IPS-11a (cell line): ENCODE data around the gene VNN1.

Source experiments
- H3K4me3 ChIP-seq: one replicate; pipeline ENCODE4 v1.5.1; 2013; ENCODE audit warnings: low read depth, low read length, control low read depth

The VNN1 gene

GRCh38 chr6:132713352-132714134 lies at the start of gene VNN1:
Gene VNN1 (minus strand): TSS chr6:132714055. CDS start chr6:132714035, 20 bp downstream.
- H3K4me3 ChIP-seq = no peak within 1 kb of the TSS

GRCh38 chr6:132763269-132763668 lies 49.4 kb upstream of the VNN1 start:
- no peak overlapping the region for H3K4me3 ChIP-seq

GRCh38 chr6:132760256-132760655 lies 46.4 kb upstream of the VNN1 start:
- H3K4me3 ChIP-seq = no peak overlapping the region

GRCh38 chr6:132758689-132759088 lies 44.8 kb upstream of the VNN1 start:
- H3K4me3 ChIP-seq = no peak overlapping the region

DNA sequence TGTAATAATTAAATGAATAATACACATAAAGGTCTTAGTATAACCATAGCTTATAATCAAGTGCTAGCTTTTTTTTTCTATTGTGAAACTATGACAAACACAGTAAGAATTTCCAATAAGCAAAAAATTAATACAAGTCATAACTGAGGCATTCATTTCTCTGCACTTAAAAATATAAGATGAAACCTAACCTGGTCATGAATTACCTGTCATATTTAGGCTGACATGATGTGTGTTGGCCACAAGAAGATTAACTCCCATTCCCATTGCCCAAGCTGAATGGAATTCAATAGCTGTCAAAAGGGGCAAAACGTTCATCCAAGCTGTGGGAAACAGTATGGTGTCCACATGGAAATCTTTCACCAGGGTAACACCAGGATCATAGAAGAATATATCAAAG lies 38.4 kb upstream of the VNN1 start:
- H3K4me3 ChIP-seq = no peak overlapping the region

- no peak overlapping the region for H3K4me3 ChIP-seq
Observed at GRCh38 chr6:132751828-132752227, 38.0 kb upstream of the VNN1 start.

GRCh38 chr6:132751306-132751705 lies 37.5 kb upstream of the VNN1 start:
- H3K4me3 ChIP-seq = no peak overlapping the region

DNA sequence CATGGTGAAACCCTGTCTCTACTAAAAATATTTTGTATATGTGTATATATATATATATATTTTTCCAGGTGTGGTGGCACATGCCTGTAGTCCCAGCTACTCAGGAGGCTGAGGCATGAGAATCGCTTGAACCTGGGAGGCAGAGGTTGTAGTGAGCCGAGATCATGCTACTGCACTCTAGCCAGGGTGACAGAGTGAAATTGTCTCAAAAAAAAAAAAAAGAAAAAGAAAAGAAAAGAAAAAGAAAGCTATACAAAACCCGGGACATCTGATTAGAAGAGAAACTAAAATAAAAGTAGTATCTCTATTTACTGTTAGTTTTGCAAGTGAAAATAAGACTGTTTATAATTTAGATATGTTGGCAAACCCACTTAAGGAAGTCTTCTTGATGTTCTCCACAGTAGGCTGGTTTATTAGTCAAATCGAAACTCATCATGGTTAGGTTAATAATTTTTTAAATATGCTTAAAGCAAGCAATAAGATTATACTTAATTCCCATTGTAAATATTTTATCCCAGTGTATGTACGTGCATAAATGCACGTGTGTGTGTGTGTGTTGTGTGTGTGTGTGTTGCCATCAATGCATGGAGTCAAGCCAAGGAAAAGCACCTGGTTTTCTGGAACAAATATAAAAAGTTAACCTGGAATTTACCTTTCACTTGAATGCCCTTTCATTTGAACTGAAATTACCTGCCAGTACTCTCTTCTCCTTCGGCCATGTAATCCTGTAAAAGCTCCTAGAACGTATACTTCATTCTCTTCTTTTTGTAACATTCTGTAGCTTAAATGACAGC lies 36.8 kb upstream of the VNN1 start:
- H3K4me3 ChIP-seq = no peak overlapping the region

- no peak overlapping the region for H3K4me3 ChIP-seq
Observed at GRCh38 chr6:132749111-132749510, 35.3 kb upstream of the VNN1 start.

DNA sequence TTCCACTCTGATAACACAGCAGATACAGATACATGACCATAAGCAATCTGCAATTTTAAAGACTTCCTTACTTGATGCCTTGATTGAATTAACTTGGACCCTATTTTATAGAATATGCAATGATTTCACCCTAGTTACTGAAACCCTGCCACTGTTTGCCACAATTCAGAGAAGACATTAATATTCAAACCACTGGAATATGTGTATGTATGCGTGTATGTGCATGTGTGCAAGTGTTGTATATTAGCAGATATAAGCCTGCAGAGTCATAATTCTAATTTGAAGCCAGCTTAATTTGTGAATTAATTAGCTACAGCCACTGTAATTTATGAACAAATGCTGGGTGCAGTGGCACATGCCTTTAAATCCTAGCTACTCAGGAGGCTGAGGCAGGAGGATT lies 34.6 kb upstream of the VNN1 start:
- H3K4me3 ChIP-seq = no peak overlapping the region

GRCh38 chr6:132746048-132746447 lies 32.2 kb upstream of the VNN1 start:
- no peak overlapping the region for H3K4me3 ChIP-seq

- H3K4me3 ChIP-seq = no peak overlapping the region
Observed at GRCh38 chr6:132742495-132742894, 28.6 kb upstream of the VNN1 start.

- H3K4me3 ChIP-seq = no peak overlapping the region
Observed at GRCh38 chr6:132741281-132741680, 27.4 kb upstream of the VNN1 start.

- H3K4me3 ChIP-seq = no peak overlapping the region
Observed at GRCh38 chr6:132736239-132736638, 22.4 kb upstream of the VNN1 start.

- no peak overlapping the region for H3K4me3 ChIP-seq
Observed at GRCh38 chr6:132734694-132735236, 20.9 kb upstream of the VNN1 start.

DNA sequence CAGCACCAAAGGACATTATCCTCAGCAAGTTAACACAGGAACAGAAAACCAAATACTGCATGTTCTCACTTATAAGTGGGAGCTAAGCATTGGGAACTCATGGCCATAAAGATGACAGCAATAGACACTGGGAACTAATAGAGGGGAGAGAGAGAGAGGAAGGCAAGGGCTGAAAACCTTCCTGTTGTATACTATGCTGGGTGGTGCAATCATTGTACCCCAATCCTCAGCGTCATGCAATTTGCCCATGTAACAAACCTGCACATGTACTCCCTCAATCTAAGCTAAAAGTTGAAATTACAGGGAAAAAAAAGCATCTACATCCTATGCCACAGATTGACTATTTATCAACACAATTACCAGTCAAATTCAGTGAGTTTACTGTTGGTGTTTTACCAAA lies 20.0 kb upstream of the VNN1 start:
- no peak overlapping the region for H3K4me3 ChIP-seq

GRCh38 chr6:132733283-132733682 lies 19.4 kb upstream of the VNN1 start:
- no peak overlapping the region for H3K4me3 ChIP-seq

- no peak overlapping the region for H3K4me3 ChIP-seq
Observed at GRCh38 chr6:132731086-132731485, 17.2 kb upstream of the VNN1 start.

GRCh38 chr6:132730560-132730959 lies 16.7 kb upstream of the VNN1 start:
- H3K4me3 ChIP-seq = no peak overlapping the region

DNA sequence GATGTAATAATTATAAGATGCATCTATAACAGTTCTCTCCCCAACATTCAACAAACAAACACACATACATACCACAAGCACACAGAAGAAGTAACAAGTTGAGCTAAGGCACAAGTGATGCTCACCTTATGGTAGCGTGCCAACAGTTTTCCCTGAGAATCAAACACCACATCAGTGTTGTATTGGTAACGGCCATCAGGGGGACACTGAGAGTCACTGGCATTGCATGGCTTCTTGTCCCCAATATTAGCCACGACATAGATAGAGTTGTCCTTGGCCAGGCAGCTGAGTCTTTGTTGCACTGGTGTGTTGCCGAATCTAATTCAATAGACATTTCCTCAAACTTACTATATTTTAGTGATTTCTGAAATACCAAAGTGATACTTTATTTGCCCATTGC lies 14.8 kb upstream of the VNN1 start:
- H3K4me3 ChIP-seq = no peak overlapping the region

DNA sequence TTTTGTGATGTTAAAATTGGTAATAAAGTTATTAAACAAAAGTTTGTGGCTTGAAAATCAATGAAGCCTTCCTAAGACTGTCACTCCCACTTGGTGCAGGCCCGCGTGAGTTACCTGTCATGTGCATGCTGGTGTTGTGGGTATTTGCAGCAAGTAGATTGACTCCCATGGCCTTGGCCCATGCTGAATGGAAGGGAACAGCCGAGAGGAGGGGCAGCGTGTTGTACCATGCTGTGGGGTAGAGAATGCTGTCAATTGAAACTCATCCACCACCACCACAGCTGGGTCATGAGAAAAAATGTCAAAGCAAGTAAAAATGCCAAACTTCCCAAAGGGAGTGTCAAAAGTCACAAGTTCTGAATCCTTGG lies 12.7 kb upstream of the VNN1 start:
- H3K4me3 ChIP-seq = no peak overlapping the region

- no peak overlapping the region for H3K4me3 ChIP-seq
Observed at GRCh38 chr6:132725947-132726607, 12.2 kb upstream of the VNN1 start.
